ENCODE results near the gene TRPM5. TPM values are rescaled to one million over a fixed set of nuclear protein-coding genes. Genes with fewer than 3 reads are reported as not detected.

The TRPM5 gene
- total and polyA plus RNA-seq, 2 of the 8 experiments (the other 6 are each of a cell fraction or from before 2014, with no cell fraction given) = 0.02 TPM; not detected in 1

GRCh38 chr11:2460540-2461252 is 16.4 kb upstream of the TRPM5 start:
- Histone ChIP-seq H3K27me3 (replicated peaks in 1 of 4; ENCODE audit: control insufficient read depth in 3 of 4, extremely low read depth in 1 of 4, insufficient read depth in 3 of 4, low read length in 3 of 4) (peaks cover 0 to 23% (median 9%) of the 10 kb centered on the region in 4 experiments; a peak in 6 of 7 replicates), H4K5ac (ENCODE audit: insufficient read length, low read depth, low read length) (no peak overlapping the region), H2BK5ac (ENCODE audit: low read depth, low read length) (no peak overlapping the region), H3K9me3 (ENCODE audit: insufficient read depth in 2 of 2, low read depth in 1 of 2, low read length in 1 of 2) (no peaks in the 10 kb centered on the region), H3K27ac (ENCODE audit: low read depth, low read length) (no peak overlapping the region), H3K79me2 (ENCODE audit: control insufficient read depth in 1 of 2, insufficient read depth in 2 of 2, low read length in 2 of 2) (no peaks in the 10 kb centered on the region), H4K8ac (ENCODE audit: extremely low read depth, insufficient read depth, low read length) (no peak overlapping the region), H2BK120ac (replicated peaks; ENCODE audit: low read depth, low read length) (no peak overlapping the region), H4K20me1 (replicated peaks in 1 of 2; ENCODE audit: control insufficient read depth in 1 of 2, insufficient read depth in 2 of 2, low read length in 2 of 2) (no peaks in the 10 kb centered on the region), H3K56ac (replicated peaks; ENCODE audit: insufficient read length, low read depth, low read length) (no peak overlapping the region), H3K23ac (ENCODE audit: insufficient read length) (no peak overlapping the region), H3K36me3 (ENCODE audit: control insufficient read depth in 2 of 4, insufficient read depth in 4 of 4, low read length in 3 of 4) (no peaks in the 10 kb centered on the region), H3K4me3 (ENCODE audit: extremely low read depth in 1 of 4, insufficient read depth in 2 of 4, low read depth in 3 of 4, low read length in 4 of 4) (no peak overlapping the region), H2BK20ac (ENCODE audit: low read length) (no peak overlapping the region), H3K4ac (replicated peaks; ENCODE audit: insufficient read length, low read depth, low read length) (no peak overlapping the region), H2BK15ac (ENCODE audit: low read length) (no peak overlapping the region), H2AFZ (ENCODE audit: low read length) (no peak overlapping the region), H3K14ac (ENCODE audit: insufficient read length) (no peak overlapping the region), H2AK5ac (ENCODE audit: low read depth, low read length) (no peak overlapping the region), H3K79me1 (ENCODE audit: low read depth, low read length) (no peaks in the 10 kb centered on the region), H4K91ac (replicated peaks; ENCODE audit: insufficient read length, low read length) (no peak overlapping the region), H3K9ac (replicated peaks in 1 of 4; ENCODE audit: extremely low read depth in 1 of 4, low read depth in 3 of 4, low read length in 3 of 4) (no peak overlapping the region), H3K4me1 (replicated peaks in 1 of 4; ENCODE audit: control insufficient read depth in 3 of 4, insufficient read depth in 4 of 4, low read length in 3 of 4) (no peaks in the 10 kb centered on the region), H3K4me2 (ENCODE audit: insufficient read depth in 1 of 2, low read depth in 2 of 2, low read length in 2 of 2) (no peak overlapping the region), H3K23me2 (ENCODE audit: low read depth, low read length) (no peaks in the 10 kb centered on the region), H2BK12ac (ENCODE audit: low read depth, low read length) (no peak overlapping the region), H3K18ac (ENCODE audit: extremely low read depth, low read length) (no peak overlapping the region)
- ChIA-PET CTCF (ENCODE audit: partially characterized antibody) (interaction anchor here (0.6 to 1.6 kb wide), 3 partner anchors 41 to 44 kb away, joined by 3 to 4 read pairs (median 3); no protein-coding TSS in a partner anchor), POLR2A (ENCODE audit: partially characterized antibody) (interaction anchor here (1.2 kb wide), 1 partner anchor 14 kb away, joined by 3 read pairs; no protein-coding TSS in a partner anchor)
- peak in 1 of 2 experiments; percentile 37 for DNase-seq (ENCODE audit: low read depth in 1 of 2, low spot score in 2 of 2)
- WGBS, 2 experiments (ENCODE audit: extremely low coverage in 1 of 2, insufficient coverage in 1 of 2, insufficient read length in 1 of 2, insufficient replicate concordance in 2 of 2, low coverage in 1 of 2, low lambda C conversion rate in 2 of 2, missing lambda C conversion rate in 1 of 2) = 85% methylated on average over 11 of the region's 15 CpGs; no CpG with 5 or more reads in 1 of the 2 experiments
- FAIRE-seq = no peak
- TF ChIP-seq SIX5 (IDR thresholded peaks at IDR 0.05; ENCODE audit: low read depth, low read length) (no peak), SIN3A (conservative IDR thresholded peaks at IDR 0.05 in 1 of 2, IDR thresholded peaks at IDR 0.05 in 1 of 2; ENCODE audit: low read depth in 1 of 2, low read length in 2 of 2) (no peak), CTBP2 (IDR thresholded peaks at IDR 0.05; ENCODE audit: borderline replicate concordance, insufficient read depth, insufficient read length, low read length) (no peak), SP2 (IDR thresholded peaks at IDR 0.05; ENCODE audit: low read length) (no peak), ZNF274 (IDR thresholded peaks at IDR 0.05; ENCODE audit: borderline replicate concordance, extremely low read depth, low read length) (no peak), EP300 (IDR thresholded peaks at IDR 0.05; ENCODE audit: borderline replicate concordance in 1 of 2, low read depth in 2 of 2, low read length in 2 of 2) (no peak), ATF2 (IDR thresholded peaks at IDR 0.05; ENCODE audit: low read length) (no peak), MAX (IDR thresholded peaks at IDR 0.05) (no peak)

Data from H1 (cell line).